Mononuclear cell (primary cell): ENCODE data around the gene TESPA1. TPM values are rescaled to one million over a fixed set of nuclear protein-coding genes. Genes with fewer than 3 reads are reported as not detected.
"Not testable (repeated sequence)": the region's sequence is repeated elsewhere in the genome, so short reads cannot be mapped to it uniquely, and the experiment has no call there.

ENCODE experiments used
- H3K27me3 ChIP-seq: 2 replicates; pipeline ENCODE4 v1.6.0; 2011; ENCODE audit warnings: low read length, control low read depth; ENCODE audit not compliant: insufficient read depth
- H3K4me1 ChIP-seq: 2 replicates; pipeline ENCODE4 v1.5.1; 2011; ENCODE audit warnings: mild to moderate bottlenecking, low read length, control low read depth; ENCODE audit not compliant: insufficient read depth
- H3K4me3 ChIP-seq: 2 replicates; pipeline ENCODE4 v1.5.1; 2011; ENCODE audit warnings: mild to moderate bottlenecking, low read length, moderate library complexity
- H3K9me3 ChIP-seq: 2 replicates; pipeline ENCODE4 v1.5.1; 2011; ENCODE audit warnings: low read depth, mild to moderate bottlenecking, control low read depth, low read length
- total RNA-seq: library from RNA; depleted of rRNA; stranded (reverse); fragments of >200 nt; gene quantifications from one replicate; pipeline ENCODE4 v1.2.3, GENCODE V29; 2012

The TESPA1 gene
- total RNA-seq, 1 donor, result 113 TPM

GRCh38 chr12:54968181-54968730 is 16.3 kb downstream of the TESPA1 start:
- Histone ChIP-seq H3K27me3 (no peaks in the 10 kb centered on the region), H3K4me1 (peaks cover 4% of the 10 kb centered on the region), H3K4me3 (no peak overlapping the region), H3K9me3 (no peaks in the 10 kb centered on the region)

GRCh38 chr12:54967461-54967860 is 17.1 kb downstream of the TESPA1 start:
- Histone ChIP-seq H3K4me3 (no peak overlapping the region), H3K27me3 (no peaks in the 10 kb centered on the region), H3K9me3 (no peaks in the 10 kb centered on the region), H3K4me1 (peaks cover 4% of the 10 kb centered on the region)

GRCh38 chr12:54961190-54961589 is 23.4 kb downstream of the TESPA1 start:
- Histone ChIP-seq H3K9me3 (no peaks in the 10 kb centered on the region), H3K4me1 (peaks cover 13% of the 10 kb centered on the region), H3K4me3 (no peak overlapping the region), H3K27me3 (no peaks in the 10 kb centered on the region)

GRCh38 chr12:54959291-54960018 is 25.1 kb downstream of the TESPA1 start:
- Histone ChIP-seq H3K4me1 (peaks cover 21% of the 10 kb centered on the region), H3K27me3 (no peaks in the 10 kb centered on the region), H3K4me3 (no peak overlapping the region), H3K9me3 (no peaks in the 10 kb centered on the region)

GRCh38 chr12:54958048-54958658 is 26.4 kb downstream of the TESPA1 start:
- peaks cover 21% of the 10 kb centered on the region for H3K4me1 ChIP-seq
- H3K9me3 ChIP-seq, result no peaks in the 10 kb centered on the region
- H3K27me3 ChIP-seq, result no peaks in the 10 kb centered on the region
- H3K4me3 ChIP-seq, result no peak overlapping the region

GRCh38 chr12:54956818-54957641 is 27.5 kb downstream of the TESPA1 start:
- H3K4me1 ChIP-seq, result peaks cover 21% of the 10 kb centered on the region
- no peak overlapping the region for H3K4me3 ChIP-seq
- no peaks in the 10 kb centered on the region for H3K9me3 ChIP-seq
- H3K27me3 ChIP-seq, result no peaks in the 10 kb centered on the region

GRCh38 chr12:54956322-54956721 is 28.2 kb downstream of the TESPA1 start:
- H3K4me1 ChIP-seq, result peaks cover 21% of the 10 kb centered on the region
- H3K27me3 ChIP-seq, result no peaks in the 10 kb centered on the region
- no peak overlapping the region for H3K4me3 ChIP-seq
- H3K9me3 ChIP-seq, result no peaks in the 10 kb centered on the region

GRCh38 chr12:54954801-54955200 is 29.8 kb downstream of the TESPA1 start:
- Histone ChIP-seq H3K9me3 (no peaks in the 10 kb centered on the region), H3K4me1 (peaks cover 24% of the 10 kb centered on the region), H3K4me3 (no peak overlapping the region), H3K27me3 (no peaks in the 10 kb centered on the region)

- Histone ChIP-seq H3K27me3 (no peaks in the 10 kb centered on the region), H3K4me1 (peaks cover 24% of the 10 kb centered on the region), H3K4me3 (no peak overlapping the region), H3K9me3 (no peaks in the 10 kb centered on the region)
These were observed 30.3 kb downstream of the TESPA1 start for GRCh38 chr12:54954228-54954627.

- Histone ChIP-seq H3K4me3 (no peak overlapping the region), H3K27me3 (no peaks in the 10 kb centered on the region), H3K4me1 (peaks cover 3% of the 10 kb centered on the region), H3K9me3 (no peaks in the 10 kb centered on the region)
These were observed 34.4 kb downstream of the TESPA1 start for GRCh38 chr12:54950071-54950727.

GRCh38 chr12:54949073-54949711 is 35.4 kb downstream of the TESPA1 start:
- Histone ChIP-seq H3K4me3 (no peak overlapping the region), H3K27me3 (no peaks in the 10 kb centered on the region), H3K4me1 (peaks cover 3% of the 10 kb centered on the region), H3K9me3 (no peaks in the 10 kb centered on the region)

GRCh38 chr12:54948171-54948570 is 36.4 kb downstream of the TESPA1 start:
- H3K9me3 ChIP-seq, result no peaks in the 10 kb centered on the region
- peaks cover 3% of the 10 kb centered on the region for H3K4me1 ChIP-seq
- H3K4me3 ChIP-seq, result no peak overlapping the region
- no peaks in the 10 kb centered on the region for H3K27me3 ChIP-seq

GRCh38 chr12:54945082-54945481 is 39.5 kb downstream of the TESPA1 start:
- no peaks in the 10 kb centered on the region for H3K9me3 ChIP-seq
- H3K27me3 ChIP-seq, result no peaks in the 10 kb centered on the region
- no peak overlapping the region for H3K4me3 ChIP-seq
- H3K4me1 ChIP-seq, result no peaks in the 10 kb centered on the region

GRCh38 chr12:54943292-54943691 is 41.3 kb downstream of the TESPA1 start:
- H3K27me3 ChIP-seq, H3K4me3 ChIP-seq, H3K9me3 ChIP-seq, H3K4me1 ChIP-seq: not testable (repeated sequence)
